Measurements from ENCODE around the gene ANKRD24.

Gene ANKRD24

DNA sequence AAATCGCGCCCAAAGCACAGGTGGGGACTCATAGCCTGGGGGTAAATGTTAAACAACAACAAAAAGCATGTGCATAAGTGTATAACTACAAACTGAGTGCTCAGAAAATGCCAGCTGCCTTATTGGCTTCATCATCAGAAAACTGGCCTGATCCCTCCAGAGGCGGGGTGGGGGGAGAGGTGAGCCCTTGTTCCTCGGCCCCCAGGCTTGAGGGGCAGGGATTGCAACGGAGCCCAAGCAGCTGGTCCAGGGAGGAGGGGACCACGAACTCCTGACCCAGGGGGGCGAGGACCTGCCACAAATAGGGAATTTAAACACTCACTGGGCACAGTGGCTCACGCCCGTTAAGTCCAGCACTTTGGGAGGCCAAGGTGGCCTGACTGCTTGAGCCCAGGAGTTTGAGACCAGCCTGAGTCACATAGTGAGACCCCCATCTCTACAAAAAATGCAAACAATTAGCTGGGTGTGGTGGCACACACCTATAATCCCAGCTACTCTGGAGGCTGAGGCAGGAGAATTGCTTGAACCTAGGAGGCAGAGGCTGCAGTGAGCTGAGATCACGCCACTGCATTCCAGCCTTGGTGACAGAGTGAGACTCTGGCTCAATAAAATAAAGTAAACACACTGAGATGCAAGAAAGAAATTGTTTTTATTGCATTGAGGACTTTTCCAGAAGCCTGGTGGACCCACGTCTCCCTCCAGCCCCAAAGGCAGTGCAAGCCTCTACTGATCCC is 8.8 kb upstream of the ANKRD24 start (continued):
- TF ChIP-seq TSHZ2 (CRISPR knock-in tag; IDR thresholded peaks at IDR 0.05) (no peak), ZFP30 (CRISPR knock-in tag; IDR thresholded peaks at IDR 0.05) (no peak), ZFP3 (CRISPR knock-in tag; IDR thresholded peaks at IDR 0.05) (no peak), SNAI2 (CRISPR knock-in tag; IDR thresholded peaks at IDR 0.05) (no peak)

DNA sequence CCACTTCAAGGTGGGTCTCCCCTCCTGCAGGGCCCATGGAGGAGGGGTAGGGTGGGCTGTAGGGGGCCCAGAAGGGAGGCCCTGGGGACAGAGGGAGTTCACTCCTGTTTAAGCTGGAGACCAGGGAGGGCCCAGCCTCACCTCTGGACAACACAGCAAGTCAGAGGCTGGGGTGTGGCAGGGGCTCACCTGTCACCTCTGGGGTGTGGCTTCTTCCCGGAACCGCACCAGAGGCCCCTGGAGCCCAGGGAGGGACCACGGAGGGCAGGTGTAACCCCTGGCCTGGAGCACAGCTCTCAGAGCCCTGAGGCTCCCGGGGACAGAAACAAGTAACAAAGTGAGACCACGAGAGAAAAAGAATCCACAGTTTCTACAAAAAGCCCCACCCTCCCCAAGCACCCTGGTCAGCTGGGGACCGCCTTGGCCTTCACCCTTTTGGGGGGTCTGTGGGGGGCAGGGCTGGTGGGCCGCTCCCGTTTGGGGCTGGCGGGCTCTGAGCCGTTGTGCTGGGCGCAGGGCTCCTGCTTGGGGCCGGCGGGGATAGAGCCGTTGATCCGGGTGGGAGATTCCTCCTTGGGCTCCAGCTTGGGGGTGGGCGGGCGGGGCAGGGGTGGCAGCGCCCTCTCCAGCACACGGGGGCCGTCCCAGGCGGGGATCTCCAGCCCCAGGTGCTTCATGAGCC is 8.1 kb upstream of the ANKRD24 start:
- ATAC-seq: no peak
- TF ChIP-seq ESRRG (CRISPR knock-in tag; IDR thresholded peaks at IDR 0.05): no peak
- no peak for TF ChIP-seq OSR1 (CRISPR knock-in tag; IDR thresholded peaks at IDR 0.05)
- no peak for TF ChIP-seq CSDC2 (CRISPR knock-in tag; IDR thresholded peaks at IDR 0.05)
- no peak for TF ChIP-seq RARB (CRISPR knock-in tag; IDR thresholded peaks at IDR 0.05)
- no peak for TF ChIP-seq ARNTL (CRISPR knock-in tag; IDR thresholded peaks at IDR 0.05; ENCODE audit: borderline replicate concordance, low read depth)

- no peak for TF ChIP-seq TOX (CRISPR knock-in tag; IDR thresholded peaks at IDR 0.05; ENCODE audit: borderline replicate concordance)
- TF ChIP-seq PPARA (CRISPR knock-in tag; IDR thresholded peaks at IDR 0.05; ENCODE audit: borderline replicate concordance): no peak
- TF ChIP-seq PATZ1 (CRISPR knock-in tag; IDR thresholded peaks at IDR 0.05; ENCODE audit: borderline replicate concordance): no peak
- TF ChIP-seq POU6F1 (CRISPR knock-in tag; IDR thresholded peaks at IDR 0.05; ENCODE audit: borderline replicate concordance, low read depth): no peak
- no peak for TF ChIP-seq TCF4 (CRISPR knock-in tag; IDR thresholded peaks at IDR 0.05; ENCODE audit: borderline replicate concordance)
- TF ChIP-seq ARNTL (CRISPR knock-in tag; IDR thresholded peaks at IDR 0.05; ENCODE audit: borderline replicate concordance, low read depth): no peak
- TF ChIP-seq BACH2 (CRISPR knock-in tag; IDR thresholded peaks at IDR 0.05; ENCODE audit: borderline replicate concordance): no peak
- no peak for TF ChIP-seq ZNF565 (CRISPR knock-in tag; conservative IDR thresholded peaks at IDR 0.05; ENCODE audit: low read depth)
- no peak for TF ChIP-seq SNAI2 (CRISPR knock-in tag; IDR thresholded peaks at IDR 0.05)
- TF ChIP-seq ZNF8 (CRISPR knock-in tag; IDR thresholded peaks at IDR 0.05): no peak
- TF ChIP-seq ISL1 (CRISPR knock-in tag; IDR thresholded peaks at IDR 0.05): no peak
- no peak for TF ChIP-seq TSHZ2 (CRISPR knock-in tag; IDR thresholded peaks at IDR 0.05)
- no peak for TF ChIP-seq ZFP30 (CRISPR knock-in tag; IDR thresholded peaks at IDR 0.05)
- TF ChIP-seq ZFP3 (CRISPR knock-in tag; IDR thresholded peaks at IDR 0.05): no peak
- TF ChIP-seq OSR1 (CRISPR knock-in tag; IDR thresholded peaks at IDR 0.05): no peak
- TF ChIP-seq CREB5 (CRISPR knock-in tag; IDR thresholded peaks at IDR 0.05; ENCODE audit: low read depth): no peak
- TF ChIP-seq CSDC2 (CRISPR knock-in tag; IDR thresholded peaks at IDR 0.05): no peak
- TF ChIP-seq ZNF70 (CRISPR knock-in tag; IDR thresholded peaks at IDR 0.05): no peak
These were observed 7.4 kb upstream of the ANKRD24 start for GRCh38 chr19:4174895-4175668.

More at GRCh38 chr19:4174895-4175668, 7.4 kb upstream of the ANKRD24 start:
- no peak for ATAC-seq

All from SK-N-SH treated with all-trans-retinoic acid at 6 μM for 48 hours (cell line).